Loucy (cell line): ENCODE measurements around the gene PLEKHA5.

Source experiments
- H2AFZ ChIP-seq: fragments of 200-600 bp; sonication (generic); 2 replicates; pipeline ENCODE4 v1.6.0; 2016; ENCODE audit warnings: antibody characterized with exemption, mild to moderate bottlenecking, low read length, moderate library complexity
- H3F3A ChIP-seq: fragments of 200-600 bp; 2 replicates; pipeline ENCODE4 v1.6.0; 2016; ENCODE audit warnings: antibody characterized with exemption, low read depth, mild to moderate bottlenecking
- H3K27me3 ChIP-seq: fragments of 200-600 bp; sonication (generic); 2 replicates; pipeline ENCODE4 v1.6.1; 2014; ENCODE audit warnings: low read length, mild to moderate bottlenecking; ENCODE audit not compliant: insufficient read depth, poor library complexity, severe bottlenecking
- H3K36me3 ChIP-seq: fragments of 200-600 bp; sonication (generic); 2 replicates; pipeline ENCODE4 v1.6.1; 2016; ENCODE audit warnings: low read length; ENCODE audit not compliant: insufficient read depth
- H3K4me1 ChIP-seq: fragments of 200-600 bp; sonication (generic); 2 replicates; pipeline ENCODE4 v1.5.1; 2014; ENCODE audit warnings: low read length, mild to moderate bottlenecking; ENCODE audit not compliant: insufficient read depth, poor library complexity, severe bottlenecking
- H3K4me2 ChIP-seq: fragments of 200-600 bp; sonication (generic); 2 replicates; pipeline ENCODE4 v1.6.0; 2014; ENCODE audit warnings: antibody characterized with exemption, low read length, low read depth, mild to moderate bottlenecking; ENCODE audit not compliant: poor library complexity, severe bottlenecking
- H3K4me3 ChIP-seq: fragments of 200-600 bp; sonication (generic); 2 replicates; pipeline ENCODE4 v1.5.1; 2014; ENCODE audit warnings: low read length, mild to moderate bottlenecking, mixed read lengths; ENCODE audit not compliant: poor library complexity, severe bottlenecking
- H3K79me2 ChIP-seq: fragments of 200-600 bp; sonication (generic); 2 replicates; pipeline ENCODE4 v1.6.1; 2014; ENCODE audit warnings: low read length; ENCODE audit not compliant: insufficient read depth
- H3K9ac ChIP-seq: fragments of 200-600 bp; sonication (generic); 2 replicates; pipeline ENCODE4 v1.6.0; 2014; ENCODE audit warnings: mild to moderate bottlenecking, low read depth, low read length, moderate library complexity; ENCODE audit not compliant: poor library complexity, severe bottlenecking
- H3K9me2 ChIP-seq: fragments of 200-600 bp; sonication (generic); replicated peaks from 2 replicates; pipeline ENCODE4 v1.6.1; 2016; ENCODE audit warnings: low read depth, low read length, mixed read lengths
- H3K9me3 ChIP-seq: fragments of 200-600 bp; sonication (generic); 2 replicates; pipeline ENCODE4 v1.6.1; 2014; ENCODE audit warnings: mild to moderate bottlenecking, antibody characterized with exemption, low read length, low read depth; ENCODE audit not compliant: insufficient read depth
- H4K20me1 ChIP-seq: fragments of 200-600 bp; sonication (generic); 2 replicates; pipeline ENCODE4 v1.6.0; 2014; ENCODE audit warnings: antibody characterized with exemption, low read length, mild to moderate bottlenecking; ENCODE audit not compliant: insufficient read depth, poor library complexity, severe bottlenecking
- CTCF ChIP-seq: fragments of 200-600 bp; sonication (generic); conservative IDR thresholded peaks from 2 replicates; pipeline ENCODE4 v1.5.1; 2014; ENCODE audit warnings: mild to moderate bottlenecking, antibody characterized with exemption, low read length
- EZH2phosphoT487 ChIP-seq: fragments of 200-600 bp; IDR thresholded peaks from 2 replicates; pipeline ENCODE4 v1.6.1; 2018; ENCODE audit warnings: antibody characterized with exemption, mild to moderate bottlenecking, moderate library complexity, borderline replicate concordance

The PLEKHA5 gene

GRCh38 chr12:19198272-19198671 is 68.7 kb downstream of the PLEKHA5 start:
- Histone ChIP-seq H3K4me1 (peaks cover 10% of the 10 kb centered on the region), H3K9me2 (no peaks in the 10 kb centered on the region), H4K20me1 (no peaks in the 10 kb centered on the region), H2AFZ (no peak overlapping the region), H3K36me3 (no peaks in the 10 kb centered on the region), H3K4me2 (no peak overlapping the region), H3K27me3 (no peaks in the 10 kb centered on the region), H3F3A (no peaks in the 10 kb centered on the region), H3K9me3 (no peaks in the 10 kb centered on the region), H3K79me2 (no peaks in the 10 kb centered on the region), H3K4me3 (no peak overlapping the region), H3K9ac (no peak overlapping the region)
- TF ChIP-seq CTCF (no peak), EZH2phosphoT487 (no peak)

GRCh38 chr12:19199332-19199731 is 69.8 kb downstream of the PLEKHA5 start:
- Histone ChIP-seq H3K36me3 (no peaks in the 10 kb centered on the region), H3F3A (no peaks in the 10 kb centered on the region), H3K27me3 (no peaks in the 10 kb centered on the region), H3K4me3 (no peak overlapping the region), H3K79me2 (no peaks in the 10 kb centered on the region), H3K4me1 (peaks cover 10% of the 10 kb centered on the region), H4K20me1 (no peaks in the 10 kb centered on the region), H3K9me2 (no peaks in the 10 kb centered on the region), H2AFZ (no peak overlapping the region), H3K9me3 (no peaks in the 10 kb centered on the region), H3K4me2 (peak overlapping the region; percentile 4), H3K9ac (no peak overlapping the region)
- TF ChIP-seq EZH2phosphoT487: no peak
- TF ChIP-seq CTCF: no peak

GRCh38 chr12:19200261-19200660 is 70.7 kb downstream of the PLEKHA5 start:
- no peak overlapping the region for H3K9ac ChIP-seq
- H3K4me2 ChIP-seq: no peak overlapping the region
- H2AFZ ChIP-seq: no peak overlapping the region
- H3K79me2 ChIP-seq: no peaks in the 10 kb centered on the region
- no peaks in the 10 kb centered on the region for H3K9me3 ChIP-seq
- H3K36me3 ChIP-seq: no peaks in the 10 kb centered on the region
- no peaks in the 10 kb centered on the region for H3K9me2 ChIP-seq
- H3F3A ChIP-seq: no peaks in the 10 kb centered on the region
- peaks cover 10% of the 10 kb centered on the region for H3K4me1 ChIP-seq
- H3K4me3 ChIP-seq: no peak overlapping the region
- H4K20me1 ChIP-seq: no peaks in the 10 kb centered on the region
- H3K27me3 ChIP-seq: no peaks in the 10 kb centered on the region
- TF ChIP-seq EZH2phosphoT487 (no peak), CTCF (no peak)
